Measurements from ENCODE around the gene OXCT1.

Gene OXCT1

GRCh38 chr5:41822036-41822435 lies 48.2 kb downstream of the OXCT1 start:
- ATAC-seq (ENCODE audit: low read depth): no peak
- no peak overlapping the region for H3K4me3 ChIP-seq (ENCODE audit: severe bottlenecking)
- no peaks in the 10 kb centered on the region for H3K9me3 ChIP-seq (ENCODE audit: severe bottlenecking)
- no peaks in the 10 kb centered on the region for H3K4me1 ChIP-seq (ENCODE audit: insufficient read depth, poor library complexity, severe bottlenecking)
- no peak for DNase-seq (ENCODE audit: low spot score)
- TF ChIP-seq CTCF (IDR thresholded peaks at IDR 0.05; ENCODE audit: poor library complexity, severe bottlenecking): no peak
- no peaks in the 10 kb centered on the region for H3K27me3 ChIP-seq (ENCODE audit: insufficient read depth, poor library complexity, severe bottlenecking)
- H3K36me3 ChIP-seq (ENCODE audit: low read depth): peaks cover 3% of the 10 kb centered on the region; the same call in 1 of the 2 replicates
- H3K27ac ChIP-seq (ENCODE audit: poor library complexity, severe bottlenecking): no peak overlapping the region

- no peak for TF ChIP-seq CTCF (IDR thresholded peaks at IDR 0.05; ENCODE audit: poor library complexity, severe bottlenecking)
- Histone ChIP-seq H3K4me1 (ENCODE audit: insufficient read depth, poor library complexity, severe bottlenecking) (no peaks in the 10 kb centered on the region), H3K9me3 (ENCODE audit: severe bottlenecking) (no peaks in the 10 kb centered on the region), H3K36me3 (ENCODE audit: low read depth) (peaks cover 3% of the 10 kb centered on the region; the same call in 1 of the 2 replicates), H3K27me3 (ENCODE audit: insufficient read depth, poor library complexity, severe bottlenecking) (no peaks in the 10 kb centered on the region), H3K4me3 (ENCODE audit: severe bottlenecking) (no peak overlapping the region), H3K27ac (ENCODE audit: poor library complexity, severe bottlenecking) (no peak overlapping the region)
- DNase-seq (ENCODE audit: low spot score) (no peak), ATAC-seq (ENCODE audit: low read depth) (no peak)
Measured at GRCh38 chr5:41821051-41821450, 49.2 kb downstream of the OXCT1 start.

DNA sequence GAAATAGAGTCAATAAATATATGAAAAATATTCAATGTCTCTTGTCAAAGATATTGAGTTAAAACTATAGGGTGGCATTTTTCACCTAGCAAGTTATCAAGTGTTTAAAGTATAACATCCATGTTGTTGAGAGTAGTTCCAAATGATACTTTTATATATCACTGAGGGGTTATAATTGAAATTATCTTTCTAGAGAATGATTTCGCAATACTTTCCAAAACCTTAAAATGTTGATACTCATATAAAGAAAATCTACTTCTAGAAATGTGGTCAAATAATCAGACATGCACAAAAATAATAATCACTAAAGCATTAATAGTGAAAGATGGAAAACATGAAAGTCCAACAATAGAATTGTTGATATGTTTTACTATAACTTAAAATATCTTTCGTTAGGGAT lies 50.1 kb downstream of the OXCT1 start:
- no peak for TF ChIP-seq CTCF (IDR thresholded peaks at IDR 0.05; ENCODE audit: poor library complexity, severe bottlenecking)
- no peak overlapping the region for H3K27ac ChIP-seq (ENCODE audit: poor library complexity, severe bottlenecking)
- H3K4me1 ChIP-seq (ENCODE audit: insufficient read depth, poor library complexity, severe bottlenecking): no peaks in the 10 kb centered on the region
- no peak for ATAC-seq (ENCODE audit: low read depth)
- no peak overlapping the region for H3K4me3 ChIP-seq (ENCODE audit: severe bottlenecking)
- no peaks in the 10 kb centered on the region for H3K9me3 ChIP-seq (ENCODE audit: severe bottlenecking)
- DNase-seq (ENCODE audit: low spot score): no peak
- H3K27me3 ChIP-seq (ENCODE audit: insufficient read depth, poor library complexity, severe bottlenecking): no peaks in the 10 kb centered on the region
- peaks cover 3% of the 10 kb centered on the region; the same call in 1 of the 2 replicates for H3K36me3 ChIP-seq (ENCODE audit: low read depth)

DNA sequence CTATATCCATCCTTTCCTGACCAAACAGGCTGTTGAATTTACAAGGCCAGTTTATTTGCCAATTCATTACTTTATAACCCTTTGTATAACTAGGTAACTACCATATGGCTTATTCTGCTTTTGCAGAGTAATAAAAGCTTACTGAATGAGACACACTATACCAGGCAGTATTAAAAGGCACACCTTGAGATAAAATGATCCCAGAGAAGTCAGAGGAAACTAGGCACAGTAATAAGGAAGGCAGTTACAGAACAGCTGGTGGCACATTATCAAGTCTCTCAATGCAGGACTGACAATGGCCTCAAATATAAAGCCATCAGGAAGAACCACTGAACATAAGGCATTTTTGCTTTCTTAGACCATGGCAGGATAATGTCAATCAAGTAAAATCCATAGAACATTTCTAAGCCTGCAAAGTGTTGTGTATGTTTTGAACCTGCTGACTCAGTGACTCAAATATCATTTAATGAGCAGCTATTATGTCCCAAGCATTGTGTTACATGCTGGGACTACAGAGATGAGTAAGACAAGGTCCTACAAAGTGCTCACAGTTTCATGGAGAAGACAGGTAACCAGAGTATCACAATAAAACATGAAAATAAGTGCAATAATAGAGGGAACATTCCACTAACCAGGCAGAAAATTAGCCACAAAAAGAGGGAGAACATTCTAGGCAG lies 52.5 kb downstream of the OXCT1 start:
- Histone ChIP-seq H3K27me3 (ENCODE audit: insufficient read depth, poor library complexity, severe bottlenecking) (no peaks in the 10 kb centered on the region), H3K4me3 (ENCODE audit: severe bottlenecking) (no peak overlapping the region), H3K9me3 (ENCODE audit: severe bottlenecking) (no peaks in the 10 kb centered on the region), H3K36me3 (ENCODE audit: low read depth) (0 out of 2 replicates have a peak, but pooled peaks cover 3% of the 10 kb centered on the region), H3K4me1 (ENCODE audit: insufficient read depth, poor library complexity, severe bottlenecking) (no peaks in the 10 kb centered on the region), H3K27ac (ENCODE audit: poor library complexity, severe bottlenecking) (no peak overlapping the region)
- DNase-seq (ENCODE audit: low spot score) (no peak), ATAC-seq (ENCODE audit: low read depth) (no peak)
- no peak for TF ChIP-seq CTCF (IDR thresholded peaks at IDR 0.05; ENCODE audit: poor library complexity, severe bottlenecking)

DNA sequence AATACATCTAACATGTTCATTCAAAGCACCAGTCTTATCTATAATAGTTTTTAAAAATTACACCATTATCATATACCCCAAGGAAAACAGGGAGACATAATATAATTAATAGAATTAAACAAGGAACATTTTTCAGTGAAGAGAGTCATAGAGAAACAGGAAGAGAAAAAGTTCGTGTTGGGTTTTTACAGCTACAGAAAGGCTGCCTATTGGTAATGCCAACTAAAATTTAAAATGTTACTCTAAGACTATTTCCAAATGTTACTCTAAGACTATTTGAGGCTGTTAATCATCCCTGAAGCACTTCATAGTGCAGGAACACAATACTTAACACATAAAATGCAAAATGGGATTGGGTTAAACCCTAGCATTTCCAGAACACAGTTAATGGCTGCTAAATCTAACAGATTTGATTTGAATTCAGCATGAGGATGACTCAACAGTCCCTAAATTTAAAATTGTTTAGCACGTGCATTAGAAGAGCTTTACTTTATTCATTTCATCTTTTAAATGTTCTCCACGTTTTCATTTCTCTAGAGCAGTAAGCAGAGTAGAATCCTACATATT lies 54.5 kb downstream of the OXCT1 start:
- DNase-seq (ENCODE audit: low spot score) (no peak), ATAC-seq (ENCODE audit: low read depth) (no peak)
- H3K4me1 ChIP-seq (ENCODE audit: insufficient read depth, poor library complexity, severe bottlenecking): no peaks in the 10 kb centered on the region
- H3K4me3 ChIP-seq (ENCODE audit: severe bottlenecking): no peak overlapping the region
- H3K36me3 ChIP-seq (ENCODE audit: low read depth): 0 out of 2 replicates have a peak, but pooled peaks cover 3% of the 10 kb centered on the region
- no peaks in the 10 kb centered on the region for H3K9me3 ChIP-seq (ENCODE audit: severe bottlenecking)
- TF ChIP-seq CTCF (IDR thresholded peaks at IDR 0.05; ENCODE audit: poor library complexity, severe bottlenecking): no peak
- H3K27me3 ChIP-seq (ENCODE audit: insufficient read depth, poor library complexity, severe bottlenecking): no peaks in the 10 kb centered on the region
- H3K27ac ChIP-seq (ENCODE audit: poor library complexity, severe bottlenecking): no peak overlapping the region

Measured in RWPE2 (cell line).